Suprapubic skin (tissue), 4 donors: Measurements from ENCODE around the gene CACNA1E. TPM values are rescaled to one million over a fixed set of nuclear protein-coding genes. Genes with fewer than 3 reads are reported as not detected.

Experiments
- DNase-seq, 2 donors: peaks; one replicate each; pipeline ENCODE4 v3.0.0-alpha.2; 2019; ENCODE audit warnings: low spot score in 2 of 2
- H3K27ac ChIP-seq: fragments of 200-600 bp; sonication (generic); one replicate; pipeline ENCODE4 v1.5.1; 2019
- H3K27me3 ChIP-seq: fragments of 200-600 bp; sonication (generic); one replicate; pipeline ENCODE4 v1.5.1; 2019
- H3K36me3 ChIP-seq: fragments of 200-600 bp; sonication (generic); one replicate; pipeline ENCODE4 v1.5.1; 2019
- H3K4me1 ChIP-seq: fragments of 200-600 bp; sonication (generic); one replicate; pipeline ENCODE4 v1.5.1; 2019
- H3K4me3 ChIP-seq: fragments of 200-600 bp; sonication (generic); one replicate; pipeline ENCODE4 v1.5.1; 2019; ENCODE audit warnings: mild to moderate bottlenecking
- H3K9me3 ChIP-seq: fragments of 200-600 bp; sonication (generic); one replicate; pipeline ENCODE4 v1.5.1; 2019
- CTCF ChIP-seq, 2 donors: fragments of 200-600 bp in 1 of 2; fragments of 450-650 bp in 1 of 2; sonication (generic) in 1 of 2; IDR thresholded peaks; one replicate each; pipeline ENCODE4 v1.5.1; 2016 to 2019; ENCODE audit warnings: antibody characterized with exemption in 2 of 2, mild to moderate bottlenecking in 1 of 2, moderate library complexity in 1 of 2
- EP300 ChIP-seq: sonication (generic); formaldehyde crosslinking; IDR thresholded peaks from one replicate; pipeline ENCODE4 v1.6.1; 2017; ENCODE audit warnings: antibody characterized with exemption
- POLR2A ChIP-seq, 2 donors: fragments of 450-650 bp; IDR thresholded peaks; one replicate each; pipeline ENCODE4 v1.6.1; 2017; ENCODE audit warnings: antibody characterized with exemption in 2 of 2, mild to moderate bottlenecking in 2 of 2, moderate library complexity in 2 of 2
- POLR2AphosphoS5 ChIP-seq, 3 donors: sonication (generic); formaldehyde crosslinking; IDR thresholded peaks; one replicate each; pipeline ENCODE4 v1.6.1; 2017; ENCODE audit warnings: antibody characterized with exemption in 3 of 3
- WGBS: methylation state at CpG from one replicate; pipeline ENCODE4 v1.1.5; 2018; 5-methylcytosine and 5-hydroxymethylcytosine counted together
- total RNA-seq, 4 donors: library from RNA; depleted of rRNA; stranded (reverse); fragments of >200 nt; gene quantifications; one replicate each; pipeline ENCODE4 v1.1.0, GENCODE V29; 2016

Gene CACNA1E
- total RNA-seq, 4 donors from 2014 or later, result not detected

- Histone ChIP-seq H3K9me3 (no peaks in the 10 kb centered on the region), H3K4me3 (no peak overlapping the region), H3K27ac (no peak overlapping the region), H3K27me3 (peaks cover 26% of the 10 kb centered on the region), H3K36me3 (no peaks in the 10 kb centered on the region), H3K4me1 (peaks cover 3% of the 10 kb centered on the region)
- WGBS, result 51% methylated on average over 4 of the region's 4 CpGs
- TF ChIP-seq POLR2A (IDR thresholded peaks at IDR 0.05) (no peak), EP300 (no peak), CTCF (IDR thresholded peaks at IDR 0.05) (no peak), POLR2AphosphoS5 (IDR thresholded peaks at IDR 0.05) (no peak)
- no peak for DNase-seq
Observed at GRCh38 chr1:181545395-181545794, 62.1 kb downstream of the CACNA1E start.

GRCh38 chr1:181548497-181548896 lies 65.2 kb downstream of the CACNA1E start:
- H3K27me3 ChIP-seq, result peaks cover 26% of the 10 kb centered on the region
- 53% methylated on average over 2 of the region's 2 CpGs for WGBS
- H3K9me3 ChIP-seq, result no peaks in the 10 kb centered on the region
- no peaks in the 10 kb centered on the region for H3K4me1 ChIP-seq
- no peak overlapping the region for H3K27ac ChIP-seq
- H3K36me3 ChIP-seq, result no peaks in the 10 kb centered on the region
- H3K4me3 ChIP-seq, result no peak overlapping the region
- TF ChIP-seq POLR2A (IDR thresholded peaks at IDR 0.05) (no peak), CTCF (IDR thresholded peaks at IDR 0.05) (no peak), EP300 (no peak), POLR2AphosphoS5 (IDR thresholded peaks at IDR 0.05) (no peak)
- DNase-seq, result no peak

- 62% methylated on average over 5 of the region's 6 CpGs for WGBS
Observed at GRCh38 chr1:181551249-181551648, 67.9 kb downstream of the CACNA1E start.

GRCh38 chr1:181551754-181552153 lies 68.4 kb downstream of the CACNA1E start:
- Histone ChIP-seq H3K4me1 (no peaks in the 10 kb centered on the region), H3K27me3 (peaks cover 20% of the 10 kb centered on the region), H3K27ac (no peak overlapping the region), H3K36me3 (no peaks in the 10 kb centered on the region), H3K9me3 (no peaks in the 10 kb centered on the region), H3K4me3 (no peak overlapping the region)
- no peak for TF ChIP-seq EP300
- DNase-seq, result no peak
- WGBS, result 85% methylated on average over 3 of the region's 3 CpGs

More at GRCh38 chr1:181551249-181551648, 67.9 kb downstream of the CACNA1E start:
- Histone ChIP-seq H3K4me1 (no peaks in the 10 kb centered on the region), H3K27ac (no peak overlapping the region), H3K36me3 (no peaks in the 10 kb centered on the region), H3K4me3 (no peak overlapping the region), H3K9me3 (no peaks in the 10 kb centered on the region), H3K27me3 (peaks cover 22% of the 10 kb centered on the region)
- DNase-seq, result no peak
- no peak for TF ChIP-seq POLR2AphosphoS5 (IDR thresholded peaks at IDR 0.05)

GRCh38 chr1:181554465-181554864 lies 71.1 kb downstream of the CACNA1E start:
- Histone ChIP-seq H3K4me3 (no peak overlapping the region), H3K27me3 (peaks cover 14% of the 10 kb centered on the region), H3K9me3 (no peaks in the 10 kb centered on the region), H3K36me3 (no peaks in the 10 kb centered on the region), H3K27ac (no peak overlapping the region), H3K4me1 (no peaks in the 10 kb centered on the region)
- no peak for DNase-seq
- TF ChIP-seq POLR2AphosphoS5 (IDR thresholded peaks at IDR 0.05) (no peak), EP300 (no peak), CTCF (IDR thresholded peaks at IDR 0.05) (no peak), POLR2A (IDR thresholded peaks at IDR 0.05) (no peak)
- 67% methylated on average over 4 of the region's 4 CpGs for WGBS

- WGBS, result 42% methylated on average over 2 of the region's 2 CpGs
- Histone ChIP-seq H3K27ac (no peak overlapping the region), H3K4me1 (no peaks in the 10 kb centered on the region), H3K27me3 (peaks cover 14% of the 10 kb centered on the region), H3K9me3 (no peaks in the 10 kb centered on the region), H3K36me3 (no peaks in the 10 kb centered on the region), H3K4me3 (no peak overlapping the region)
- DNase-seq, result no peak
- TF ChIP-seq CTCF (IDR thresholded peaks at IDR 0.05) (no peak), EP300 (no peak), POLR2AphosphoS5 (IDR thresholded peaks at IDR 0.05) (no peak)
Observed at GRCh38 chr1:181556631-181557030, 73.3 kb downstream of the CACNA1E start.
